H1 (cell line): ENCODE results near the gene ATAD3A. TPM values are rescaled to one million over a fixed set of nuclear protein-coding genes. Genes with fewer than 3 reads are reported as not detected.

ENCODE experiments used
- CEBPB ChIP-seq: IDR thresholded peaks from 2 replicates; pipeline ENCODE4 v1.6.1; 2012; ENCODE audit warnings: low read depth, low read length
- CHD7 ChIP-seq: fragments of 300-600 bp; sonication (generic); IDR thresholded peaks from 2 replicates; pipeline ENCODE4 v1.7.1; 2012; ENCODE audit warnings: low read length, moderate library complexity, mild to moderate bottlenecking, inconsistent platforms; ENCODE audit not compliant: insufficient replicate concordance
- CREB1 ChIP-seq: IDR thresholded peaks from 2 replicates; pipeline ENCODE4 v1.6.1; 2012; ENCODE audit warnings: inconsistent platforms
- TEAD4 ChIP-seq: IDR thresholded peaks from 2 replicates; pipeline ENCODE4 v1.6.1; 2012; ENCODE audit warnings: low read depth, low read length, inconsistent platforms, mixed read lengths
- polyA plus RNA-seq, 7 experiments: library from polyadenylated mRNA; depleted of rRNA in 3 of 7; stranded (reverse) in 5 of 7; unstranded in 2 of 7; fragments of >200 nt in 5 of 7; fragments of 200-250 nt in 2 of 7; gene quantifications; 1 replicate in 5 of 7; 2 replicates in 1 of 7; 4 replicates in 1 of 7; pipeline versions ENCODE4 v1.2.1 to v1.2.3, GENCODE V29; 2011 to 2013; ENCODE audit warnings: missing spikeins in 2 of 7, mixed read lengths in 2 of 7
- total RNA-seq: library from RNA; stranded (reverse); fragmentation: NEBNext Ultra II Directional; extraction: Animal tissue kit (Norgen Biotek cat#: 25700); gene quantifications from 2 replicates; pipeline ENCODE4 v1.2.1, GENCODE V29; 2021

The ATAD3A gene
- total and polyA plus RNA-seq, 2 of the 8 experiments (the other 6 are each of a cell fraction or from before 2014, with no cell fraction given): 28.3 to 64.7 TPM

GRCh38 chr1:1490633-1491230 is 21.2 kb upstream of the ATAD3A start (continued):
- TF ChIP-seq TEAD4 (no peak), CEBPB (no peak), CREB1 (no peak), CHD7 (no peak)
